Kidney glomerular epithelial cell (primary cell): ENCODE data around the gene SETD3.

Experiments
- DNase-seq: peaks from one replicate; lab custom pipeline; 2025; lab: John Stamatoyannopoulos, UW

The SETD3 gene

DNA sequence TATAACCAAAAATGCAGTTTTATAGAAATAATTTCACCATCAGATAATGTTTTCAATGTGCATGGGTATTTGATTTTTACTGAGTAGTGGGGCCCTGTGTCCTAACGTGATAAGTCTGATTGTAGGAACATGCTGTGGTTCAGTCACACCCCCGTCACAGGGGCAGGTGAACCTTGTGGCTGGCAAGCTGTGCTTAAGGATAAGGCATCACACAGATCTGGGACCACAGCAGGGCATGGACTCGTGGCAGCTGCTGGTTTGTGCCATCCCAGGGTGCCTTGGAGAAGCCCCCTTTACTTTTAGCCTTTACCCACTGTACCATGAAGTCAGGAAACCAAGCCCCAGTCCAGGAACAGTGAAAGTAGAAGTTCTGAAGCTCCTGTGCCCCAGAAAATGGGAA is 17.2 kb upstream of the SETD3 start:
- DNase-seq: no peak

- DNase-seq: no peak
These were observed 16.7 kb upstream of the SETD3 start for GRCh38 chr14:99497341-99497740.

- no peak for DNase-seq
These were observed 3.4 kb upstream of the SETD3 start for GRCh38 chr14:99484106-99484505.

DNA sequence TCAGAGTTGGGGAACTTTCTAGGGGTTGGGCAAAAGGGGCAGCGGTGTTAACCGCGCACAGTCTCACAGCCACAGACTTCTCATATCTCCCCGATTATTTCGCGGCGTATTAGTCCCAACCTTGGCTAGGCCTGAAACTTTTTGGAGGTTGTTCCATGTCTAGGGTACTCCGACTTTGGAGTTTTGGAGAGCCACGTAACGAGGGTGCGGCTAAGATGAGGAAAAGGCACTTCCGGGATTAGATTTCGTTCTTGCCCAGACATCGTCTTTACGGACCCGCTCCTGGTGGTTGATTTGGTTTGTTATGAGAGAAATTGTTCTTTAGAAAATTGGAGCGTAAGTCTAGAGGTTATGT is 1.1 kb upstream of the SETD3 start:
- DNase-seq: no peak

DNA sequence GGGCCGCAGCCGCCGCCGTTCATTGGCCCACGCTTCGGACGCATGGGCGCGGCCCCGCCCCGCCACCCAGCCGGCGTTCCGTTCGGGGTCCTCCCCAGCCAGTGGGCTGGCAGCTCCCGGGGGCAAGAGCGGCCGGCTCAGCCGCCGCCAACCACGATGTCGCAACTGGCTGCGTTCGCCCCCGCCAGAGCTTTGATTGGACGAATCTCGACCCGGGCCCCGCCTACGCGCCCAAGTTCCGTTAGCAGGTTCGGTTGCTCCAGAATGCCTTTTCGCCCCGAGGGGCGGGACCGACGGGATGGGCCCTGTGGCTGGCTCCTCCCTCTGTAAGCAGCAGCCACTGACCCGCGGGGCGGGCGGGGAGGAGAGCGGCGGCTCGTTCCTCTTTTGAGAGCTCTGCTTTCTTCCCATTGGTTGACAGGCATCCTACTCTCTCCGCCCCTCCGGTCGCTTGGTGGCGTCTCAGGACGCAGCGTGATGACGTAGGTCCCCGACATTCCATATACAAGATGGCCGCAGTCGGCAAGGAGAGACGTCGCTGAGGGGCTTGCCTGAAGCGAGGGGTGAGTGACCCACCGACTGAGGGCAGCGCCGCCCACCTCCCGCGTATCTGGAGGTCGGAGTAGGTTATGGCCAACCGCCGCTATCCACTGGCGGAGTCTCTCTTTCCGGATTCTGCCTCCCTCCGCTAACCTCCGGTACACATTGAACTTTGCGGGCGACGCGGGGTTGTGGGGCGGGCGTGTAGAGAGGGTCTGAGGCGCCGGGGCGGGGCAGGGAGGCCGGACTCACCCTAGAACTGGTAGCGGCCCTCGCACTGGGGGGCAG is 472 bp upstream of the SETD3 start, which contains the start of gene CCNK:
CCNK (plus strand) TSS at position 493 of the 828 bp plus-strand sequence. CDS start 11,269 bp downstream, outside the sequence.
- DNase-seq: peak; percentile 99

- DNase-seq: peak; percentile 72
These were observed 1.3 kb downstream of the SETD3 start for GRCh38 chr14:99479160-99479905.

DNA sequence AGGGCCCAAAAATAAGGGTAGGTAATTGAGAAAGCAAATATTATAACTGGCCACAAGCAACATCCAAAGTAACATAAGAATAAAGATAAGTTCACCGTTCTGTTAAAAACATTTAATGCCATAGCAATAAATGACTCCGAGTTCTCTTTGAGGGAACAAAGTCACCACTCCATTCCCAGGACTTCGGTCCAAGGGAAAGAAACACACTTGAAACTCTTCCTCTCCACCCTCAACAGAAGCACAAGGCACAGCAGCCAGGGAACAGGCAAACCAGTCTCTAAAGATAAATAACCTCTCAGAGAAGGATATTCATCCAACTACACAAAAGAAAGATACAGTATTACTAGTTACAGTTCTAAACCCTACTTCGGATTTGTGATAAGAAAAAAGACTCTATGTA is 2.5 kb downstream of the SETD3 start:
- DNase-seq: no peak

DNA sequence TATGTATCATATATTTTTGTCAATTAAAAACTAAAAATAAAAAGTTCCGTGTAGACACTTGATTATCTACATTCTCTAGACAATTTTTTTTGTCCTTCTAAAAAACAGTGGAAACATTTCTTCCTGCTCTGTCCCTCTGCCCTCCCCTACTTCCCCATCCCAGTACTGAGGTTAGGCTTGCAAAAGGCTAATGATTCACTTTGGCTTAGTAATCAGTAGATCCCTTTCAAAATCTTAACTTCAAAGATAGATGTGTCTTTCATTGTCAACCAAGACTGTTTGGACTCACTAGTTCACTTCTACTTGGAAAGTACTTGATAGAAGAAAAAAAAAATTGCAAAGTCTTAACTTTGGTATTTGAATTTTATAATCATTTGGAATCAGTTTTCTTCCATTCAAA is 3.8 kb downstream of the SETD3 start:
- no peak for DNase-seq

GRCh38 chr14:99475660-99476059 is 5.0 kb downstream of the SETD3 start:
- no peak for DNase-seq

DNA sequence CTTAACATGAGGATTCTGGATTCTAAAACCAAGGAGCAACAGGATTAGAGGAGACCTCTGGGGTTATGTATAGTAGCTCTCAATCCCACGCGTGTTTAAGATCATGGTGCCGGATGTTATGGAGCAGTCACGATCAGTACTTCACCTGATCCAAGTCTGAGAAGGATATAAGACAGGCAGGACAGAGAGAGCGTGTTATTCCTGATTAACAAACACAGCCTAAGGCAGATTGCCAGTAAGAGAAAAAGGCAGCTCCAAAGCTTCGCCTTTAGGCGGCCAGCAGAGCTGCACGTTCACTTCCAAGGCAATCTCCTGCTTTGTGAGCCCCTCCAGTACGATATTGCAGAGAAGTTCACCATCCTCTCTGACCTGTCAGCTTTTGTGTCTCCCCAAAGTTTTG is 5.5 kb downstream of the SETD3 start:
- DNase-seq: no peak

GRCh38 chr14:99473458-99473857 is 7.2 kb downstream of the SETD3 start:
- DNase-seq: no peak

DNA sequence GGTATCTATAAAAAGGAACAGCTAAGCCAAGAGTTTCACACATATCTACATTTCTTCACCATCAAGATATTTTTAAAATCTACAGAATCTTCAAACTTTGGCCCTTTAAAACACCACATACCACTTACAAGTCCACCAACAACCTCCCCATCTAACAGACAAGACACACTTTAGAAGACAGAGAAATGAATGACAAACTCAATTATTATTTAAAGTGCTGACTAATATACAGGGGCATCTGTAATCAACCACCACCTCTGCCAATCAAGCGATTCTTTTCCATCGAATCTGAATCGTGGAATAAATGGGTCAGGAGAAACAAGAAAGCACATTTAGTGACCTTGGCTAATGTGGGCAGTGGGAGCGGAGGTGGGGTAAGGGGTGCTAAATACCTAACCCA is 7.7 kb downstream of the SETD3 start:
- peak; percentile 26 for DNase-seq

GRCh38 chr14:99471731-99472130 is 8.9 kb downstream of the SETD3 start:
- no peak for DNase-seq

- no peak for DNase-seq
These were observed 11.6 kb downstream of the SETD3 start for GRCh38 chr14:99468836-99469592.

DNA sequence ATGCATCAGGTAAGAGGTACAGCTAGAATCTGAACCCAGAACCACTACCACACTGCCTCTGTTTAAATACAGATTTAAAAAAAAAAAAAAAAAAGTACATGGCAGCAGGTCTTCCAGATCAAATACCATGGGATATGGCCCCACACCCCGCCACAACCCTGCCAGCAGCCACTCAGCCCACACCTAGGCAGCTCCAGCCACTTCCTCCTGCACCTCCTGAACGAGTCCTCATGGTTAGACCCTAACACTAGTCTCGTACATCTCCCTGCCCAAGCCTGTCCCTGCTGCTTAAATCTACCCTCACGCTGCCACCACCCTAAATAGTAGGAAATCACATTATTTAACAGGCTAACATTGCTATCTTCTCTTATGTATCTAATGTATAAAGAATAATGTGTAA is 12.6 kb downstream of the SETD3 start:
- no peak for DNase-seq

DNA sequence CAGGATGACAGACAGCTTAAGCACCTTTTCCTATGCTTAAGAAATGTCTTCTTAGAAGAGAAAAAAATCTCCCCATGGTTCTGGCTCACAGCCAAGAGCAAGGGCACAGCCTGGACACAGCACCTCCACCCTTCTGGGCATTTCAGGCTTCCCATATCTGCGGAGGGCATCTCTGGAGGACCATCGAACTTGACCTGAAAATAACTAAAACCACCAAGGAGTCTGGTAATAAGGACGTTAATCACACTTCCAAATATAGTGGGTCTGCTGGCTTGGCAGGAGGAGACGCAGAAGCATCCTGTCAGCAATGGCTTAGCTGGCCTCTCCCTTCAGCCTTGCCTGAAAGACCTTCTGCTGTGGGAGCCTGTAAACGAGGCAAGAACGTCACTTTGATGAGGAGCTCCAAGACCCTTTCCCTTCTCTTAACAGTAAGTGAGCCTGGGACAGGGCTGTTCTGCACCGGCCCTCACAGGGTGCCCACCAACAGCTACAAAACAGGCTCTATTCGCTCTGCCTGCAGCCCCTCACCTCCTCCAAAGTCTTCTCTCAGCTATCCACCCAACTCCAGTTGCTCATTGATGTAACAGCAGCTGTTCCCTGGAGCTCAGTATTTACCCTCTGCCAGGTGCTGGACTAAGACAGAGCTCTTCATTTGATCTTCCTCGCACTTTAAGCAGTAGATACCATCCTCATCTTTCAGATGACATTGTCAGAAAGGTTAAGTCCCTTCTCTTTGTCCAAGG is 13.2 kb downstream of the SETD3 start:
- no peak for DNase-seq

- DNase-seq: no peak
These were observed 13.9 kb downstream of the SETD3 start for GRCh38 chr14:99466758-99467157.

GRCh38 chr14:99465288-99465687 is 15.4 kb downstream of the SETD3 start:
- DNase-seq: no peak

- no peak for DNase-seq
These were observed 16.7 kb downstream of the SETD3 start for GRCh38 chr14:99463974-99464373.

GRCh38 chr14:99462210-99462609 is 18.4 kb downstream of the SETD3 start:
- DNase-seq: no peak

- DNase-seq: no peak
These were observed 19.1 kb downstream of the SETD3 start for GRCh38 chr14:99461411-99462085.
